GM23338 (cell line): Measurements from ENCODE around the gene ING5. TPM values are rescaled to one million over a fixed set of nuclear protein-coding genes. Genes with fewer than 3 reads are reported as not detected.

Source experiments
- ATAC-seq: fragments of 200-7000 bp; cut with Tn5 transposase; 3 replicates; pipeline ENCODE4 v1.9.1; 2020
- DNase-seq: peaks from one replicate; pipeline ENCODE4 v3.0.0-alpha.2; 2015; ENCODE audit warnings: low spot score
- H2AFZ ChIP-seq: fragments of 200-600 bp; sonication (generic); 2 replicates; pipeline ENCODE4 v1.8.0; 2016; ENCODE audit warnings: antibody characterized with exemption, mild to moderate bottlenecking, moderate library complexity
- H3F3A ChIP-seq: fragments of 200-600 bp; sonication (generic); replicated peaks from 2 replicates; pipeline ENCODE4 v1.8.0; 2017; ENCODE audit warnings: antibody characterized with exemption, mixed run types, low read depth
- H3K27ac ChIP-seq: fragments of 200-600 bp; sonication (generic); 2 replicates; pipeline ENCODE4 v1.6.1; 2016; ENCODE audit warnings: low read depth
- H3K27me3 ChIP-seq: fragments of 200-600 bp; sonication (generic); 2 replicates; pipeline ENCODE4 v1.8.0; 2016; ENCODE audit warnings: mild to moderate bottlenecking, mixed run types, moderate library complexity; ENCODE audit not compliant: insufficient read depth
- H3K36me3 ChIP-seq: fragments of 200-600 bp; sonication (generic); 2 replicates; pipeline ENCODE4 v1.8.0; 2016; ENCODE audit warnings: mild to moderate bottlenecking; ENCODE audit not compliant: insufficient read depth
- H3K4me1 ChIP-seq: fragments of 200-600 bp; sonication (generic); 2 replicates; pipeline ENCODE4 v1.8.0; 2016; ENCODE audit warnings: mild to moderate bottlenecking, moderate library complexity; ENCODE audit not compliant: insufficient read depth
- H3K4me2 ChIP-seq: fragments of 200-600 bp; sonication (generic); 2 replicates; pipeline ENCODE4 v1.7.1; 2017; ENCODE audit warnings: mixed run types
- H3K4me3 ChIP-seq: fragments of 200-600 bp; sonication (generic); 2 replicates; pipeline ENCODE4 v1.6.1; 2016; ENCODE audit warnings: mixed run types
- H3K79me2 ChIP-seq: fragments of 200-600 bp; sonication (generic); replicated peaks from 2 replicates; pipeline ENCODE4 v1.8.0; 2017; ENCODE audit warnings: mild to moderate bottlenecking; ENCODE audit not compliant: insufficient read depth
- H3K9me2 ChIP-seq: fragments of 200-600 bp; sonication (generic); 2 replicates; pipeline ENCODE4 v1.8.0; 2017; ENCODE audit not compliant: insufficient read depth
- H4K20me1 ChIP-seq: fragments of 200-600 bp; sonication (generic); replicated peaks from 2 replicates; pipeline ENCODE4 v1.8.0; 2017; ENCODE audit warnings: mild to moderate bottlenecking; ENCODE audit not compliant: insufficient read depth
- H3K27ac Mint-ChIP-seq: 2 replicates; pipeline ENCODE4 v1.8.0; 2020; ENCODE audit warnings: inconsistent platforms, mild to moderate bottlenecking, moderate library complexity, mixed read lengths
- H3K27me3 Mint-ChIP-seq: 3 replicates; pipeline ENCODE4 v1.8.0; 2022; ENCODE audit warnings: low read depth, mild to moderate bottlenecking, moderate library complexity, mixed read lengths, inconsistent platforms; ENCODE audit not compliant: insufficient read depth, poor library complexity
- H3K36me3 Mint-ChIP-seq: 3 replicates; pipeline ENCODE4 v1.8.0; 2021; ENCODE audit warnings: low read depth, mild to moderate bottlenecking, inconsistent platforms, moderate library complexity, mixed read lengths
- H3K4me1 Mint-ChIP-seq: 3 replicates; pipeline ENCODE4 v1.8.0; 2020; ENCODE audit warnings: mild to moderate bottlenecking, inconsistent platforms, mixed read lengths
- H3K4me3 Mint-ChIP-seq: 3 replicates; pipeline ENCODE4 v1.8.0; 2021; ENCODE audit warnings: moderate library complexity, mild to moderate bottlenecking, inconsistent platforms, mixed read lengths
- H3K9me3 Mint-ChIP-seq: 3 replicates; pipeline ENCODE4 v1.8.0; 2020; ENCODE audit warnings: moderate library complexity, mild to moderate bottlenecking, inconsistent platforms, mixed read lengths
- CREB1 ChIP-seq: fragments of 250-450 bp; sonication (Bioruptor Pico); IDR thresholded peaks from 2 replicates; pipeline ENCODE4 v1.5.0; 2020; ENCODE audit warnings: low read depth, mild to moderate bottlenecking, moderate library complexity
- EZH2 ChIP-seq: fragments of 200-600 bp; sonication (generic); IDR thresholded peaks from one replicate; pipeline ENCODE4 v1.8.0; 2017; ENCODE audit warnings: antibody characterized with exemption, mild to moderate bottlenecking, low read depth; ENCODE audit not compliant: unreplicated experiment
- EZH2phosphoT487 ChIP-seq: fragments of 200-600 bp; sonication (generic); IDR thresholded peaks from one replicate; pipeline ENCODE4 v1.8.1; 2018; ENCODE audit warnings: antibody characterized with exemption; ENCODE audit not compliant: unreplicated experiment
- NANOG ChIP-seq: IDR thresholded peaks from 2 replicates; pipeline ENCODE4 v1.6.1; 2016; ENCODE audit warnings: antibody characterized with exemption, borderline replicate concordance
- POLR2AphosphoS5 ChIP-seq: IDR thresholded peaks from 2 replicates; pipeline ENCODE4 v1.6.1; 2016; ENCODE audit warnings: antibody characterized with exemption, low read depth
- polyA plus RNA-seq: library from polyadenylated mRNA; unstranded; fragments of >200 nt; fragmentation: Nextera tagmentation; extraction: Ambion mirVana; gene quantifications from 2 replicates; pipeline ENCODE4 v1.2.1, GENCODE V29; 2016
- total RNA-seq: library from RNA; depleted of rRNA; stranded (reverse); fragments of >200 nt; shearing (Covaris generic); gene quantifications from 2 replicates; pipeline ENCODE4 v1.2.3, GENCODE V29; 2014
- TF ChIP-seq, protein P1 (sequence below): IDR thresholded peaks from one replicate; pipeline ENCODE4 v1.6.1; 2018; ENCODE audit warnings: antibody characterized with exemption; ENCODE audit not compliant: unreplicated experiment
- TF ChIP-seq, protein P2 (sequence below): IDR thresholded peaks from 2 replicates; pipeline ENCODE4 v1.6.1; 2016; ENCODE audit warnings: antibody characterized with exemption
- TF ChIP-seq, protein P3 (sequence below): fragments of 250-450 bp; sonication (Bioruptor Pico); IDR thresholded peaks from 2 replicates; pipeline ENCODE4 v1.5.0; 2020; ENCODE audit warnings: mild to moderate bottlenecking, moderate library complexity

ING5 gene
- total and polyA plus RNA-seq, 2 experiments from 2014 or later, result 25.7 to 42.5 TPM

DNA sequence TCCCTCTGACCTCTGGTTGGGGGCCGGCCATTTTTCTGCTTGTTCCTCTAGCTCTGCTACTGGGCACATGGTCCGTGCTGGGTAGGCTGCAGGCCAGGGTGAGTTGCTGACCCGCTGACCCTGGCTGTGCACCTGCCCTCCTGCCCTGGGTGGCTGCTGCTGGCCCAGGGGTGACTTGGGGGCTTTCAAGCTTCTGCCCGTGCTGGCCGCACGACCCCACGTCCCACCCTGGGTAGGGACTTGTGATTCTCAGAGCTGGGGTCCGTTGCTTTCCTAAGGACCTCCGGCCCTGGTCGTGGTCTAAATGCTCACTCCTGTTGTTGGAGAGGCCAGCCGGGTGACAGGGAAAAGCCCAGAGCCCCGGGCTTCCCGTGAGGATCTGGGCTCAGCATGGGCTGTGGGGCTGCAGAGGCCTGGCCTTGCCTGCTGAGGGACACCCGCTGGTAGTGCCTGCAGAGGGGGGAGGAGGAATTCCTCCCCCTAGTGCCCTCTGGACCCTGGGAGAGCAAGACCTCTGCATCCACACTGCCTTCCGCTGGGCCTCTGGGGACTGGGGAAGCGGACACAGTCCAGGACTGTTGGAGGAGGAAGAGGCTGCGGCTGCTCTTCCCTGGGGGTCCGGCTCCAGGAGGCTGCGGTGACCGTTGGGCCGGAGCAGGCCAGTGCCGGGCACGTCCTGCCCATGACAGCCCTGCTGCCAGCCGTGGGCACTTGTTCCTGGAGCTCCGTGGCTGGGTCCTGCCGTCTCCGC lies 68.5 kb downstream of the ING5 start (continued):
- TF ChIP-seq, protein P1, sequence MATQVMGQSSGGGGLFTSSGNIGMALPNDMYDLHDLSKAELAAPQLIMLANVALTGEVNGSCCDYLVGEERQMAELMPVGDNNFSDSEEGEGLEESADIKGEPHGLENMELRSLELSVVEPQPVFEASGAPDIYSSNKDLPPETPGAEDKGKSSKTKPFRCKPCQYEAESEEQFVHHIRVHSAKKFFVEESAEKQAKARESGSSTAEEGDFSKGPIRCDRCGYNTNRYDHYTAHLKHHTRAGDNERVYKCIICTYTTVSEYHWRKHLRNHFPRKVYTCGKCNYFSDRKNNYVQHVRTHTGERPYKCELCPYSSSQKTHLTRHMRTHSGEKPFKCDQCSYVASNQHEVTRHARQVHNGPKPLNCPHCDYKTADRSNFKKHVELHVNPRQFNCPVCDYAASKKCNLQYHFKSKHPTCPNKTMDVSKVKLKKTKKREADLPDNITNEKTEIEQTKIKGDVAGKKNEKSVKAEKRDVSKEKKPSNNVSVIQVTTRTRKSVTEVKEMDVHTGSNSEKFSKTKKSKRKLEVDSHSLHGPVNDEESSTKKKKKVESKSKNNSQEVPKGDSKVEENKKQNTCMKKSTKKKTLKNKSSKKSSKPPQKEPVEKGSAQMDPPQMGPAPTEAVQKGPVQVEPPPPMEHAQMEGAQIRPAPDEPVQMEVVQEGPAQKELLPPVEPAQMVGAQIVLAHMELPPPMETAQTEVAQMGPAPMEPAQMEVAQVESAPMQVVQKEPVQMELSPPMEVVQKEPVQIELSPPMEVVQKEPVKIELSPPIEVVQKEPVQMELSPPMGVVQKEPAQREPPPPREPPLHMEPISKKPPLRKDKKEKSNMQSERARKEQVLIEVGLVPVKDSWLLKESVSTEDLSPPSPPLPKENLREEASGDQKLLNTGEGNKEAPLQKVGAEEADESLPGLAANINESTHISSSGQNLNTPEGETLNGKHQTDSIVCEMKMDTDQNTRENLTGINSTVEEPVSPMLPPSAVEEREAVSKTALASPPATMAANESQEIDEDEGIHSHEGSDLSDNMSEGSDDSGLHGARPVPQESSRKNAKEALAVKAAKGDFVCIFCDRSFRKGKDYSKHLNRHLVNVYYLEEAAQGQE, result no peak
- no peak for TF ChIP-seq NANOG
- no peak for TF ChIP-seq CREB1 (CRISPR knock-in tag)

DNA sequence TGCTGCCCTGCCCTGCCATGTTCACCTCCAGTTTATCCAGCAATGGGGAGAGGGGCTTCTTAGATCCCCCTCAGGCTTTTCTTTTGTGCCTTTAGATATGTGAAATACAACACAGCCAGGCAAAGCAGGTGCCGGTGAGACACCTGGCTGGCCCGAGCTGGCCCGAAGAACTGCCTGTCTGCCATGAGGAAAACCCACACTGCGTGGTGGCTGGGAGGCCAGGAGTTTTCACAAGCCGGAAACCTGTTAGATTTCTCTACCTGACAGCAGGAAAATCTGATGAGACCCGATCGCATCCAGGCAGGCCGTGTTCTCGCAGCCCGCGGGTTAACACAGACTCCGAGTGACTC lies 69.1 kb downstream of the ING5 start:
- Histone ChIP-seq H3K4me3 (no peak overlapping the region), H3K79me2 (no peaks in the 10 kb centered on the region), H3K27ac (no peak overlapping the region; the same call in 1 of the 2 replicates), H3K27me3 (no peaks in the 10 kb centered on the region), H4K20me1 (no peaks in the 10 kb centered on the region), H3K4me1 (no peaks in the 10 kb centered on the region), H3K9me2 (no peaks in the 10 kb centered on the region), H3F3A (no peaks in the 10 kb centered on the region), H3K4me2 (no peak overlapping the region), H3K36me3 (no peaks in the 10 kb centered on the region), H2AFZ (no peak overlapping the region)
- Mint-ChIP-seq H3K4me1 (peaks cover 11% of the 10 kb centered on the region), H3K36me3 (no peaks in the 10 kb centered on the region), H3K9me3 (no peaks in the 10 kb centered on the region; the same call in 2 of the 3 replicates), H3K27me3 (peaks cover 6% of the 10 kb centered on the region), H3K27ac (no peak overlapping the region), H3K4me3 (no peak overlapping the region)
- DNase-seq (no peak), ATAC-seq (no peak)
- TF ChIP-seq EZH2, result no peak
- TF ChIP-seq, protein P1, result no peak
- TF ChIP-seq CREB1 (CRISPR knock-in tag), result no peak
- TF ChIP-seq EZH2phosphoT487, result no peak
- TF ChIP-seq POLR2AphosphoS5, result no peak
- TF ChIP-seq, protein P2, sequence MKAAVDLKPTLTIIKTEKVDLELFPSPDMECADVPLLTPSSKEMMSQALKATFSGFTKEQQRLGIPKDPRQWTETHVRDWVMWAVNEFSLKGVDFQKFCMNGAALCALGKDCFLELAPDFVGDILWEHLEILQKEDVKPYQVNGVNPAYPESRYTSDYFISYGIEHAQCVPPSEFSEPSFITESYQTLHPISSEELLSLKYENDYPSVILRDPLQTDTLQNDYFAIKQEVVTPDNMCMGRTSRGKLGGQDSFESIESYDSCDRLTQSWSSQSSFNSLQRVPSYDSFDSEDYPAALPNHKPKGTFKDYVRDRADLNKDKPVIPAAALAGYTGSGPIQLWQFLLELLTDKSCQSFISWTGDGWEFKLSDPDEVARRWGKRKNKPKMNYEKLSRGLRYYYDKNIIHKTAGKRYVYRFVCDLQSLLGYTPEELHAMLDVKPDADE, result no peak
- TF ChIP-seq, protein P3, sequence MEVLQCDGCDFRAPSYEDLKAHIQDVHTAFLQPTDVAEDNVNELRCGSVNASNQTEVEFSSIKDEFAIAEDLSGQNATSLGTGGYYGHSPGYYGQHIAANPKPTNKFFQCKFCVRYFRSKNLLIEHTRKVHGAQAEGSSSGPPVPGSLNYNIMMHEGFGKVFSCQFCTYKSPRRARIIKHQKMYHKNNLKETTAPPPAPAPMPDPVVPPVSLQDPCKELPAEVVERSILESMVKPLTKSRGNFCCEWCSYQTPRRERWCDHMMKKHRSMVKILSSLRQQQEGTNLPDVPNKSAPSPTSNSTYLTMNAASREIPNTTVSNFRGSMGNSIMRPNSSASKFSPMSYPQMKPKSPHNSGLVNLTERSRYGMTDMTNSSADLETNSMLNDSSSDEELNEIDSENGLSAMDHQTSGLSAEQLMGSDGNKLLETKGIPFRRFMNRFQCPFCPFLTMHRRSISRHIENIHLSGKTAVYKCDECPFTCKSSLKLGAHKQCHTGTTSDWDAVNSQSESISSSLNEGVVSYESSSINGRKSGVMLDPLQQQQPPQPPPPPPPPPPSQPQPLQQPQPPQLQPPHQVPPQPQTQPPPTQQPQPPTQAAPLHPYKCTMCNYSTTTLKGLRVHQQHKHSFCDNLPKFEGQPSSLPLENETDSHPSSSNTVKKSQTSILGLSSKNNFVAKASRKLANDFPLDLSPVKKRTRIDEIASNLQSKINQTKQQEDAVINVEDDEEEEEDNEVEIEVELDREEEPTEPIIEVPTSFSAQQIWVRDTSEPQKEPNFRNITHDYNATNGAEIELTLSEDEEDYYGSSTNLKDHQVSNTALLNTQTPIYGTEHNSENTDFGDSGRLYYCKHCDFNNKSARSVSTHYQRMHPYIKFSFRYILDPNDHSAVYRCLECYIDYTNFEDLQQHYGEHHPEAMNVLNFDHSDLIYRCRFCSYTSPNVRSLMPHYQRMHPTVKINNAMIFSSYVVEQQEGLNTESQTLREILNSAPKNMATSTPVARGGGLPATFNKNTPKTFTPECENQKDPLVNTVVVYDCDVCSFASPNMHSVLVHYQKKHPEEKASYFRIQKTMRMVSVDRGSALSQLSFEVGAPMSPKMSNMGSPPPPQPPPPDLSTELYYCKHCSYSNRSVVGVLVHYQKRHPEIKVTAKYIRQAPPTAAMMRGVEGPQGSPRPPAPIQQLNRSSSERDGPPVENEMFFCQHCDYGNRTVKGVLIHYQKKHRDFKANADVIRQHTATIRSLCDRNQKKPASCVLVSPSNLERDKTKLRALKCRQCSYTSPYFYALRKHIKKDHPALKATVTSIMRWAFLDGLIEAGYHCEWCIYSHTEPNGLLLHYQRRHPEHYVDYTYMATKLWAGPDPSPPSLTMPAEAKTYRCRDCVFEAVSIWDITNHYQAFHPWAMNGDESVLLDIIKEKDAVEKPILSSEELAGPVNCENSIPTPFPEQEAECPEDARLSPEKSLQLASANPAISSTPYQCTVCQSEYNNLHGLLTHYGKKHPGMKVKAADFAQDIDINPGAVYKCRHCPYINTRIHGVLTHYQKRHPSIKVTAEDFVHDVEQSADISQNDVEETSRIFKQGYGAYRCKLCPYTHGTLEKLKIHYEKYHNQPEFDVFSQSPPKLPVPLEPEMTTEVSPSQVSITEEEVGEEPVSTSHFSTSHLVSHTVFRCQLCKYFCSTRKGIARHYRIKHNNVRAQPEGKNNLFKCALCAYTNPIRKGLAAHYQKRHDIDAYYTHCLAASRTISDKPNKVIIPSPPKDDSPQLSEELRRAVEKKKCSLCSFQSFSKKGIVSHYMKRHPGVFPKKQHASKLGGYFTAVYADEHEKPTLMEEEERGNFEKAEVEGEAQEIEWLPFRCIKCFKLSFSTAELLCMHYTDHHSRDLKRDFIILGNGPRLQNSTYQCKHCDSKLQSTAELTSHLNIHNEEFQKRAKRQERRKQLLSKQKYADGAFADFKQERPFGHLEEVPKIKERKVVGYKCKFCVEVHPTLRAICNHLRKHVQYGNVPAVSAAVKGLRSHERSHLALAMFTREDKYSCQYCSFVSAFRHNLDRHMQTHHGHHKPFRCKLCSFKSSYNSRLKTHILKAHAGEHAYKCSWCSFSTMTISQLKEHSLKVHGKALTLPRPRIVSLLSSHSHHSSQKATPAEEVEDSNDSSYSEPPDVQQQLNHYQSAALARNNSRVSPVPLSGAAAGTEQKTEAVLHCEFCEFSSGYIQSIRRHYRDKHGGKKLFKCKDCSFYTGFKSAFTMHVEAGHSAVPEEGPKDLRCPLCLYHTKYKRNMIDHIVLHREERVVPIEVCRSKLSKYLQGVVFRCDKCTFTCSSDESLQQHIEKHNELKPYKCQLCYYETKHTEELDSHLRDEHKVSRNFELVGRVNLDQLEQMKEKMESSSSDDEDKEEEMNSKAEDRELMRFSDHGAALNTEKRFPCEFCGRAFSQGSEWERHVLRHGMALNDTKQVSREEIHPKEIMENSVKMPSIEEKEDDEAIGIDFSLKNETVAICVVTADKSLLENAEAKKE (CRISPR knock-in tag), result no peak
